Cardiac muscle cell (in vitro differentiated cells and primary cell): ENCODE measurements around the gene BPIFB2. TPM values are rescaled to one million over a fixed set of nuclear protein-coding genes. Genes with fewer than 3 reads are reported as not detected.

Experiments
- DNase-seq, 2 donors: peaks; one replicate each; pipeline versions ENCODE4 v3.0.0 to v3.0.0-alpha.2; 2010 to 2017; ENCODE audit warnings: low read depth in 1 of 2, low spot score in 1 of 2
- H3K27ac ChIP-seq: fragments of 200-600 bp; sonication (generic); 2 replicates; pipeline ENCODE4 v1.5.1; 2016
- H3K27me3 ChIP-seq: fragments of 200-600 bp; sonication (generic); 2 replicates; pipeline ENCODE4 v1.6.0; 2016; ENCODE audit warnings: control low read depth
- H3K36me3 ChIP-seq: fragments of 200-600 bp; sonication (generic); 2 replicates; pipeline ENCODE4 v1.5.1; 2016; ENCODE audit warnings: control low read depth
- H3K4me1 ChIP-seq: fragments of 200-600 bp; sonication (generic); 2 replicates; pipeline ENCODE4 v1.8.1; 2017; ENCODE audit warnings: low read depth, mild to moderate bottlenecking, mixed run types
- H3K4me3 ChIP-seq: fragments of 200-600 bp; sonication (generic); 2 replicates; pipeline ENCODE4 v1.5.1; 2016; ENCODE audit warnings: mild to moderate bottlenecking
- H3K9me3 ChIP-seq: fragments of 200-600 bp; sonication (generic); 2 replicates; pipeline ENCODE4 v1.5.1; 2017; ENCODE audit warnings: low read depth, mild to moderate bottlenecking, control low read depth
- polyA plus RNA-seq: library from polyadenylated mRNA; unstranded; fragments of >200 nt; fragmentation: Nextera tagmentation; extraction: Ambion mirVana; gene quantifications from 2 replicates; pipeline ENCODE4 v1.2.1, GENCODE V29; 2016
- total RNA-seq: library from RNA; depleted of rRNA; stranded (reverse); fragments of >200 nt; gene quantifications from 2 replicates; pipeline ENCODE4 v1.2.3, GENCODE V29; 2016
- TF ChIP-seq, protein P1 (sequence below): IDR thresholded peaks from 2 replicates; pipeline ENCODE4 v1.5.1; 2012; ENCODE audit warnings: low read depth, mild to moderate bottlenecking, low read length

Gene BPIFB2, protein sequence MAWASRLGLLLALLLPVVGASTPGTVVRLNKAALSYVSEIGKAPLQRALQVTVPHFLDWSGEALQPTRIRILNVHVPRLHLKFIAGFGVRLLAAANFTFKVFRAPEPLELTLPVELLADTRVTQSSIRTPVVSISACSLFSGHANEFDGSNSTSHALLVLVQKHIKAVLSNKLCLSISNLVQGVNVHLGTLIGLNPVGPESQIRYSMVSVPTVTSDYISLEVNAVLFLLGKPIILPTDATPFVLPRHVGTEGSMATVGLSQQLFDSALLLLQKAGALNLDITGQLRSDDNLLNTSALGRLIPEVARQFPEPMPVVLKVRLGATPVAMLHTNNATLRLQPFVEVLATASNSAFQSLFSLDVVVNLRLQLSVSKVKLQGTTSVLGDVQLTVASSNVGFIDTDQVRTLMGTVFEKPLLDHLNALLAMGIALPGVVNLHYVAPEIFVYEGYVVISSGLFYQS
- total RNA-seq: not detected in 2 replicates
- not detected in 2 replicates for polyA plus RNA-seq

DNA sequence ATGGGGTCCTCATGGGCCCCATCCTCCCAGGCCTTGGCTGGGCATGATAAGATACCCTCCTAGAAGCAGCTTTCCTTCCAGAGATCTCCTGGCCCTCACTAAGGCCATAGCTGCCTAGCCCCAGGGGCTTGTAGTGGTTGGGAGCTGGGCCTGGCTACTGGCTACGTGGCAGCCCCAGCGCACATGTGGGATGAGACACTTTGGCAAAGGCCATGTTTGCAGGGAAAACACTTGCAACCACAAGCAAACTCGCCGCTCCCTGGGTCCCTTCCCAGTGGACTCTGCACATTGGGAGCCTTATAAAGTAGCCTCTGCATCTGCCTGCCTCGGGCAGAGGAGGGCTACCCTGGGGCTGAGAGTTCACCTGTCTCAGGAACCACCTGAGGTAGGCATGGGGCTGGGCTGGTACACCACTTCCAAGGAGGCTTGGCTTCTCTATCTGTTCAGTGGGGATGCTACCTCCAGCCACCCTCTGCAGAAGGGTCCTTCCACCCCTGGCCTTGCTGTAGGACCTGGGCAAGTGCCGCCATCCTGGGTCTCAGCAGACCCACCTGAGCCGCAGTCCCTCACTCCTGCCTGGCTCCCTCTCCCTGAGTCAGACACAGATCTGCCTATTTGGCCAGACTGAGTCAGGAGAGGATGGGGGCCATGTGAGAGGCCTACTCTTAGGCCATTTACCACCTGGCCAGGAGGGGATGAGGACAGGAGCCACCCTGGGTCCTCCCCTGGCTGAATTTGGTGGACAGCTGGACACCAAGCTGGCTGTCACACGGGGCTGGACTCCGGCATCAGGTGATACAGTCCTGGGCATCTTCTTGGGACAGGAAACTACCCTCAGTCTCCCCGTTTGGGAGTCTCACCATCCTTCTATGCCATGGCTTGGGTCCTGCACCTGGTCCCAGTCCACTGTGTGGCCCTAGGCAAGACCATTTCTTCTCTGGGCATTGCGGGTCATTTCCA, at the start of gene BPIFB2:
BPIFB2 (plus strand) TSS at position 329 of the 960 bp plus-strand sequence. CDS start 871 bp downstream, outside the sequence.
- H3K9me3 ChIP-seq: no peaks in the 10 kb centered on the region
- no peaks in the 10 kb centered on the region for H3K36me3 ChIP-seq
- no peak within 1 kb of the TSS for H3K4me3 ChIP-seq
- no peak within 1 kb of the TSS for H3K27ac ChIP-seq
- TF ChIP-seq, protein P1, sequence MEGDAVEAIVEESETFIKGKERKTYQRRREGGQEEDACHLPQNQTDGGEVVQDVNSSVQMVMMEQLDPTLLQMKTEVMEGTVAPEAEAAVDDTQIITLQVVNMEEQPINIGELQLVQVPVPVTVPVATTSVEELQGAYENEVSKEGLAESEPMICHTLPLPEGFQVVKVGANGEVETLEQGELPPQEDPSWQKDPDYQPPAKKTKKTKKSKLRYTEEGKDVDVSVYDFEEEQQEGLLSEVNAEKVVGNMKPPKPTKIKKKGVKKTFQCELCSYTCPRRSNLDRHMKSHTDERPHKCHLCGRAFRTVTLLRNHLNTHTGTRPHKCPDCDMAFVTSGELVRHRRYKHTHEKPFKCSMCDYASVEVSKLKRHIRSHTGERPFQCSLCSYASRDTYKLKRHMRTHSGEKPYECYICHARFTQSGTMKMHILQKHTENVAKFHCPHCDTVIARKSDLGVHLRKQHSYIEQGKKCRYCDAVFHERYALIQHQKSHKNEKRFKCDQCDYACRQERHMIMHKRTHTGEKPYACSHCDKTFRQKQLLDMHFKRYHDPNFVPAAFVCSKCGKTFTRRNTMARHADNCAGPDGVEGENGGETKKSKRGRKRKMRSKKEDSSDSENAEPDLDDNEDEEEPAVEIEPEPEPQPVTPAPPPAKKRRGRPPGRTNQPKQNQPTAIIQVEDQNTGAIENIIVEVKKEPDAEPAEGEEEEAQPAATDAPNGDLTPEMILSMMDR: no peak
- no peaks in the 10 kb centered on the region for H3K27me3 ChIP-seq
- DNase-seq: no peak
- H3K4me1 ChIP-seq: no peaks in the 10 kb centered on the region

DNA sequence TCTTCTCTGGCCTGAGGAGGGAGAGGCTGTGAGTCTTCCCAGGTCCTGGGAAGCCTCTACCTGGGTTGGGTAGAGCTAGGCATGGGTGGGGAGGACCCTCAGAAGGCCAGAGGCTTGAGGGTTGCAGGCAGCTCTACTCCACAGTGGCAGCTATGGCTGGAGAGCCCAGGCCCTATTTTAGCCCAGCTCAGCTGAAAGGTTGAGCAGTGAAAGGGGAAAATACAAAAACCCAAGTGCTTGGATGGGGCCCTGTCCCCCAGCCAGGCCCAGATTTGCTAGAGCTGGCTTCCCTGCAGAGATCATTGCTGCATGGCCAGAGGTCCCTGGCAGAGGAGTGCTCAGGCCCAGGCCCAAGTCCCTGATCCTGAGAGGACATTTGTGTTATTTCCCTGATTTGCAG, 48.9 kb upstream of the BPIFB2 start:
- TF ChIP-seq, protein P1: no peak
- Histone ChIP-seq H3K27me3 (no peaks in the 10 kb centered on the region), H3K9me3 (no peaks in the 10 kb centered on the region), H3K4me3 (no peak overlapping the region), H3K36me3 (no peaks in the 10 kb centered on the region), H3K27ac (no peak overlapping the region), H3K4me1 (no peaks in the 10 kb centered on the region)
- DNase-seq: no peak

DNA sequence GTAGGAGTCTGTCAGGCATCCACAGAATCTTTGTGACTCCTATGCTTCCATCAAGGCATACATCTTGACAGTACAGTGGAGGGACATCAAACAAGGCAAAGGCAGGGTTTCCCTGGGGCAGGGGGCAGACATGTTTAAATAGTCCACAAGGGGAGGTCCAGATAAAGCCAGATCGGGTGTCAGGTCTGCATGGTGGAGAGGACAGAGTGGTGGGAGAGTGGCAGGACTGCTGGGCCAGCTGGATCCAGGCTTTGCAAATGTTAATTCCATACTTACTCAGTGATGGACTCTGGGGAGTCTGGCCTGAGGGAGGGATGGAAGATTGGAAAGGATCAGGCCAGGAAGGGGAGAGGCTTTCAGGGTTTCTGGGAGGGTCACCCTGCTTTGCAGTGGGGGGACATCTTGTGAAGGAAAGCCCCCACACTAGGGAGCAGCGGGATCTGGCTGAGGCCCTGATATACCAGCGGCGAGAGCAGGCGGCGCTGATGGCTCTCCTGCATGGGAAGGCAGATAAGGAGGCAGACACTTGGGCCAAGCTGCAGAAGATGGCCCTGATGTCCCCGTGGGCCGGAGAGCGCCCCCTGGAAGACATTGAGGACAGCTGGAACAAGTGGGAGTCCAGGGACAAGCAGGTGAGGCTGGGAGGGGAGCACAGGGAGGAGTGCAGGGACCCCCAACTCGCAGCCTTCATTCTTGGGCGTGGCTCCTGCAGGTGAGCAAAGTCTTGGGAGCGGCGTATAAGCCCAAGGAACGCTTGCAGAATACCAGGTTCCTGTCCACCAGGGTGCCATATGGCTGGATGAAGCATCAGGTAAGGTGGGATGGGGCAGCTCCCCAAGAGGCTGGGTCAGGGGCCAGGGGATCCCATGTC, 47.9 kb upstream of the BPIFB2 start:
- no peaks in the 10 kb centered on the region for H3K27me3 ChIP-seq
- no peak for DNase-seq
- no peaks in the 10 kb centered on the region for H3K4me1 ChIP-seq

DNA sequence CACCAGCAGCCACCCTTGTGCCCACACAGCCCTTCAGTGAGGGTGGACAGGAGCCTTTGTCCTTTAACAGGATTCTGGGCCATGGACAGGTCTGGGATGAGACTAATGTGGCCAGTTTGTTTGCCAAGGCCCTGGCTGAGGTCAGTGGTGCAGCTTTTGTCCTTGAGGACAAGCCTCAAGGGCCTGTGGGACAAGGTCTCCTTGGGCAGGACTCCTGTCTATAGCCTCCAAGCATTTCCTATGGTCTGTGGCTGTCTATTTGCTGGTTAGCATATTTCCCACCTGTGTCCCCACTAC, 47.3 kb upstream of the BPIFB2 start:
- no peak for DNase-seq

More for the DNA sequence above, 47.9 kb upstream of the BPIFB2 start:
- H3K4me3 ChIP-seq: no peak overlapping the region
- TF ChIP-seq, protein P1: no peak
- no peaks in the 10 kb centered on the region for H3K9me3 ChIP-seq
- no peaks in the 10 kb centered on the region for H3K36me3 ChIP-seq
- H3K27ac ChIP-seq: no peak overlapping the region

More for the DNA sequence above, 47.3 kb upstream of the BPIFB2 start:
- no peaks in the 10 kb centered on the region for H3K27me3 ChIP-seq
- no peak overlapping the region for H3K27ac ChIP-seq
- no peak overlapping the region for H3K4me3 ChIP-seq
- H3K4me1 ChIP-seq: no peaks in the 10 kb centered on the region
- TF ChIP-seq, protein P1: no peak
- no peaks in the 10 kb centered on the region for H3K9me3 ChIP-seq
- no peaks in the 10 kb centered on the region for H3K36me3 ChIP-seq
